Esophagus squamous epithelium (tissue), 4 donors: Measurements from ENCODE around the gene REXO5.

Source experiments
- CTCF ChIP-seq, 6 experiments: fragments of 450-650 bp in 4 of 6; fragments of 200-600 bp in 2 of 6; sonication (generic) in 2 of 6; IDR thresholded peaks; one replicate each; pipeline ENCODE4 v1.5.1; 2016 to 2019; ENCODE audit warnings: antibody characterized with exemption in 6 of 6, mild to moderate bottlenecking in 4 of 6, moderate library complexity in 4 of 6
- POLR2A ChIP-seq, 4 donors: fragments of 450-650 bp; IDR thresholded peaks; one replicate each; pipeline ENCODE4 v1.6.1; 2017; ENCODE audit warnings: antibody characterized with exemption in 4 of 4, mild to moderate bottlenecking in 4 of 4, moderate library complexity in 3 of 4

- TF ChIP-seq CTCF (IDR thresholded peaks at IDR 0.05) (no peak), POLR2A (IDR thresholded peaks at IDR 0.05) (no peak)
Observed at GRCh38 chr16:20846551-20846950, 40.2 kb downstream of the REXO5 start.
